Heart left ventricle (tissue), 16 donors: ENCODE data around the gene KRT5. TPM values are rescaled to one million over a fixed set of nuclear protein-coding genes. Genes with fewer than 3 reads are reported as not detected.

Source experiments
- ATAC-seq, 4 donors: fragments of 200-7000 bp; cut with Tn5 transposase; one replicate each; pipeline ENCODE4 v1.9.1; 2020 to 2022; ENCODE audit warnings: moderate library complexity in 4 of 4, mild to moderate bottlenecking in 3 of 4, moderate number of reproducible peaks in 1 of 4
- DNase-seq, 5 donors: peaks; one replicate each; pipeline ENCODE4 v3.0.0-alpha.2; 2020
- H3K27ac ChIP-seq, 12 donors: fragments of 200-600 bp; sonication (generic) in 4 of 12; one replicate each; pipeline versions ENCODE4 v1.5.0 to v1.8.0; 2016 to 2022; ENCODE audit warnings: mild to moderate bottlenecking in 2 of 12
- H3K27me3 ChIP-seq, 9 donors: fragments of 200-600 bp; sonication (generic) in 2 of 9; one replicate each; pipeline versions ENCODE4 v1.5.1 to v1.8.0; 2016 to 2022; ENCODE audit warnings: mild to moderate bottlenecking in 3 of 9
- H3K36me3 ChIP-seq, 9 donors: fragments of 200-600 bp; sonication (generic) in 2 of 9; one replicate each; pipeline versions ENCODE4 v1.5.0 to v1.8.0; 2018 to 2022; ENCODE audit warnings: mild to moderate bottlenecking in 2 of 9
- H3K4me1 ChIP-seq, 12 donors: fragments of 200-600 bp; sonication (generic) in 4 of 12; one replicate each; pipeline versions ENCODE4 v1.5.0 to v1.8.0; 2016 to 2022; ENCODE audit warnings: mild to moderate bottlenecking in 3 of 12
- H3K4me3 ChIP-seq, 12 donors: fragments of 200-600 bp; sonication (generic) in 4 of 12; one replicate each; pipeline versions ENCODE4 v1.5.0 to v1.8.0; 2017 to 2022; ENCODE audit warnings: mild to moderate bottlenecking in 9 of 12, moderate library complexity in 4 of 12
- H3K9me3 ChIP-seq, 12 donors: fragments of 200-600 bp; sonication (generic) in 4 of 12; one replicate each; pipeline versions ENCODE4 v1.5.0 to v1.8.0; 2016 to 2022; ENCODE audit warnings: mild to moderate bottlenecking in 1 of 12
- POLR2A ChIP-seq, 2 donors: fragments of 450-650 bp; IDR thresholded peaks; one replicate each; pipeline ENCODE4 v1.6.1; 2017; ENCODE audit warnings: antibody characterized with exemption in 2 of 2, mild to moderate bottlenecking in 2 of 2, moderate library complexity in 2 of 2
- WGBS, 4 donors: extraction: QIAGEN DNeasy Blood & Tissue Kit in 2 of 4; methylation state at CpG; one replicate each; pipeline versions ENCODE4 v1.1.5 to v1.1.7; 2013 to 2018; 5-methylcytosine and 5-hydroxymethylcytosine counted together
- intact Hi-C, 10 donors: fragments of 100-400 bp; cut with DNase I; formaldehyde crosslinking; loops; one replicate each; pipeline versions ENCODE4 v1.11.1 to v1.14.2; 2022
- polyA plus RNA-seq, 2 donors: library from polyadenylated mRNA; stranded (reverse); fragments of 200-250 nt; gene quantifications; one replicate each; pipeline ENCODE4 v1.2.3, GENCODE V29; 2013
- total RNA-seq, 9 donors: library from RNA; depleted of rRNA in 2 of 9; stranded (reverse); fragments of >200 nt in 2 of 9; fragmentation: NEBNext Ultra II Directional in 3 of 9; extraction: Animal tissue kit (Norgen Biotek cat#: 25700) in 3 of 9; gene quantifications; one replicate each; pipeline versions ENCODE4 v1.1.0 to v1.2.4, GENCODE V29; 2016 to 2023
- TF ChIP-seq, protein P1 (sequence below), 12 donors: fragments of 200-600 bp; sonication (generic) in 4 of 12; IDR thresholded peaks; one replicate each; pipeline versions ENCODE4 v1.5.0 to v1.8.0; 2018 to 2022; ENCODE audit warnings: antibody characterized with exemption in 12 of 12, mild to moderate bottlenecking in 5 of 12
- donor health status: ischemic (EF 13 %, LVEDD 7.1; RV severe dilation, severe dysfunction).
- donor health status: healthy with polysubstance abuse.
- donor health status: DM: no; HTN: yes; CAD: no.
- donor health status: DM: no; HTN: no; CAD: no.
- donor health status: ischemic (EF 25% LVEDD 6.9; RV normal size, moderate dysfunction).
- donor health status: ischemic (EF 25% LVEDD 5.7; RV mildly dilated, moderate dysfunction).
- donor health status: healthy.
- donor health status: DM: yes; HTN: yes; CAD: no.
- donor health status: ischemic (EF 35%, LVEDD 5.7; RV mildly dilated, moderate dysfunction).
- donor health status: nonischemic (EF 11% LVEDD 7.7; RV severe dilation, severe dysfunction).
- donor health status: DM: yes; HTN: yes; CAD: no.
- donor health status: PGD.
- donor health status: ischemic (EF 29% LVEDD 5.4; RV normal size, mild dysfunction).
- donor health status: nonischemic (EF 23%, LVEDD 6.1; RV moderate dilation, normal function).

Gene KRT5
- total and polyA plus RNA-seq, 11 donors = 0.40 to 3.4 TPM; not detected in 9

DNA sequence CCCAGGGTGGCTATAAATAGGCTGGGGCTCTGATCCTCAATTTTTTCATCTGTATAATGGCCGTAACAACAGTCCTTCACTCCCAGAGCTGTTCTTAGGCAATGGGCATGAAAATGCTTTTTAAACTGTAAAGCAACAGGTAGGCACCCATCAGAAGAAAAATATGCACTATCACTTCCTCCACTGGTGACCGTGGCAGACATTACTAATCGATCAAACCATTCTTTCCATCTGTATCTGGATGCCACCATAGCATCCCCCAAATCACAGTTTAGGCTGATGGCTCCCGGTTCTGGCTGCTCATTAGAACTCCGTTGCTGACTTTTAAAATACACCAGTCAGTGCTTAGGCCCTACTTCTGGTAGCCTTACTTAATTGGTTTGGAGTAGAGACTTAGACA, 21.5 kb upstream of the KRT5 start:
- WGBS, 4 donors = 88 to 95% (median 93%) methylated on average over 5 of the region's 5 CpGs
- intact Hi-C loops = no loop called here

DNA sequence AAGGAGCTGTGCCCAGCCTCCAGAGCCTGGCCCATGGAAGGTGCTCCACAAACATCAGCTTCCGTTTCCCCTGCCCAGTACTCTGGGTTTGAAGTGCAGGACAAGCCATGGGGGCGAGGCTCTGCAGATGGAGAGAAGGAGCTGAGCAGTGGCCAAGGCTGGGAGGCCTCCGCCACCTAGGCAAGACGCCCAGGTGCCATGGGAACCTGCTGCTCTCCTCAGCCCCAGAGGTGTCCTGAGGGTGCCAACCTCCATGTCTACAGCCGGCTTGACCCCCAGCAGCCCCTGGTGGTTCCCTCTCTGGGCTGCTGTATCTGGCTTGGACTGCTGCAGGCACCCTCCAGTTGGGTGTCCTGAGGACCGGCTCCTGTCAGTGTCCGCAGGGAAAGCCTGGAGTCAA, 20.3 kb upstream of the KRT5 start:
- TF ChIP-seq, protein P1, sequence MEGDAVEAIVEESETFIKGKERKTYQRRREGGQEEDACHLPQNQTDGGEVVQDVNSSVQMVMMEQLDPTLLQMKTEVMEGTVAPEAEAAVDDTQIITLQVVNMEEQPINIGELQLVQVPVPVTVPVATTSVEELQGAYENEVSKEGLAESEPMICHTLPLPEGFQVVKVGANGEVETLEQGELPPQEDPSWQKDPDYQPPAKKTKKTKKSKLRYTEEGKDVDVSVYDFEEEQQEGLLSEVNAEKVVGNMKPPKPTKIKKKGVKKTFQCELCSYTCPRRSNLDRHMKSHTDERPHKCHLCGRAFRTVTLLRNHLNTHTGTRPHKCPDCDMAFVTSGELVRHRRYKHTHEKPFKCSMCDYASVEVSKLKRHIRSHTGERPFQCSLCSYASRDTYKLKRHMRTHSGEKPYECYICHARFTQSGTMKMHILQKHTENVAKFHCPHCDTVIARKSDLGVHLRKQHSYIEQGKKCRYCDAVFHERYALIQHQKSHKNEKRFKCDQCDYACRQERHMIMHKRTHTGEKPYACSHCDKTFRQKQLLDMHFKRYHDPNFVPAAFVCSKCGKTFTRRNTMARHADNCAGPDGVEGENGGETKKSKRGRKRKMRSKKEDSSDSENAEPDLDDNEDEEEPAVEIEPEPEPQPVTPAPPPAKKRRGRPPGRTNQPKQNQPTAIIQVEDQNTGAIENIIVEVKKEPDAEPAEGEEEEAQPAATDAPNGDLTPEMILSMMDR (IDR thresholded peaks at IDR 0.05) = no peak
- TF ChIP-seq POLR2A (IDR thresholded peaks at IDR 0.05) = no peak
- WGBS, 4 donors = 87 to 94% (median 93%) methylated on average over 3 to 7 of the region's 7 CpGs

More for the DNA sequence above, 21.5 kb upstream of the KRT5 start:
- H3K4me3 ChIP-seq = no peak overlapping the region
- H3K27me3 ChIP-seq = peaks cover 0 to 7% (median 0%) of the 10 kb centered on the region in 9 donors
- H3K9me3 ChIP-seq = no peaks in the 10 kb centered on the region
- H3K4me1 ChIP-seq = peaks cover 0 to 7% (median 0%) of the 10 kb centered on the region in 12 donors
- ATAC-seq (no peak), DNase-seq (no peak)
- no peak overlapping the region for H3K27ac ChIP-seq
- TF ChIP-seq, protein P1 (IDR thresholded peaks at IDR 0.05) = no peak
- TF ChIP-seq POLR2A (IDR thresholded peaks at IDR 0.05) = no peak
- no peaks in the 10 kb centered on the region for H3K36me3 ChIP-seq

DNA sequence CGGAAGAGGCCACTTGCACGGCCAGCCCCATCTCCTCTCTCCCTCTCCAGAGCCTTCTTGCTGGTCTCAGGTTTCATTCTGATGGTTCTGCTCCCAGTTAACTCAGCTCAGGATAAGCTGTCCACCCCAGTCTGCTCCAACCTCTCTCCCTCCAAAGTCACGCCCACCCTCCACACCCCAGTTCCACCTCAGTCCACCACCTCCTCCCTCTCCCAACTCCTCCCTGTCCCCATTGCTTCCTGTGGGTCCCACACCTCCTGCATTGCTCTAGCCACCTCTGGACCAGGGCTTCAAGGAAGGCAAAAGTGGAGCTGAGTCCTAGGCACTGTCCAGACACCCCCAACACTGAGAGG, 19.6 kb upstream of the KRT5 start:
- H3K27me3 ChIP-seq = no peaks in the 10 kb centered on the region
- 89 to 98% (median 94%) methylated on average over 3 of the region's 3 CpGs for WGBS, 4 donors
- ATAC-seq (no peak), DNase-seq (no peak)
- peaks cover 0 to 7% (median 0%) of the 10 kb centered on the region in 12 donors for H3K4me1 ChIP-seq
- intact Hi-C loops = no loop called here
- no peak overlapping the region for H3K27ac ChIP-seq
- TF ChIP-seq POLR2A (IDR thresholded peaks at IDR 0.05) = no peak
- TF ChIP-seq, protein P1 (IDR thresholded peaks at IDR 0.05) = no peak
- no peaks in the 10 kb centered on the region for H3K9me3 ChIP-seq
- H3K4me3 ChIP-seq = no peak overlapping the region
- no peaks in the 10 kb centered on the region for H3K36me3 ChIP-seq

More for the DNA sequence above, 20.3 kb upstream of the KRT5 start:
- DNase-seq (no peak), ATAC-seq (no peak)
- intact Hi-C loops = no loop called here
- Histone ChIP-seq H3K4me3 (no peak overlapping the region), H3K36me3 (no peaks in the 10 kb centered on the region), H3K4me1 (peaks cover 0 to 7% (median 0%) of the 10 kb centered on the region in 12 donors), H3K27ac (no peak overlapping the region), H3K9me3 (no peaks in the 10 kb centered on the region), H3K27me3 (no peaks in the 10 kb centered on the region)

DNA sequence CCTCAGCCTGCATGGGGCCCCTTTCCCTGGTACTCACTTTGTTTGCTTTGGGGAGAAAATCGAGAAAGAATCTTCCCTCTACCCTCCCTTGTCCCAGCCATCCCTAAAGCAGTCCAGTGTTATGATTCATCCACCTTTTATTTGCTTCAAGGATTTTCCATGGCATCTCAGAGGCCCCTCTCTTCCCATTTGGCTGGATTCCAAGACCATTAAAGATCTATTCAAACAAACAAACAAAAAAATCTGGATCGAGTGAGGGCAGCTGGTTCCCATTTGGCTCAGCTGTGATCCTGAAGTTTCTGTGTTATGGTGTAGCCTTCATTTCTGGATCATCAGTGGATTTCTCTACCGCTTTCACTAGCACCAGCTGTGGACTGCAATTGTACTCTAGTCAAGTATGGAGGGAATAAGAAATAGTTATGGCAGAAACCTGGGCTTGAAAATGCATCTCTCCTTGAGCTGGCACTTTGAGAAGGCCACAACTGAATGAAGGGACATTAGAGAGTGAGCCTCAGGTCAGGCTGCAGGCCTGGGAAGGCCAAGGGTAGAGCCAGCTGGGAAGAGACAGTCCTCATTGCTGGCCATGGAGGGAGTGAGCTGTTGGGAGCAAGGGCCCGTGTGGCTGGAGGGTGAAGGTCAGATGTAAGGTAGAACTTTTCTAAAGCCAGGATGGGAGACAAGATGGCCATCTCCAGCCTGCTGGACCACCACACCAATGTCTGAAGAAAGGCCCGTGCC, 19.1 kb upstream of the KRT5 start:
- no peak for TF ChIP-seq POLR2A (IDR thresholded peaks at IDR 0.05)
- TF ChIP-seq, protein P1 (IDR thresholded peaks at IDR 0.05) = no peak
- Histone ChIP-seq H3K4me3 (no peak overlapping the region), H3K4me1 (peaks cover 0 to 5% (median 0%) of the 10 kb centered on the region in 12 donors), H3K36me3 (no peaks in the 10 kb centered on the region), H3K9me3 (no peaks in the 10 kb centered on the region), H3K27ac (no peak overlapping the region), H3K27me3 (no peaks in the 10 kb centered on the region)
- ATAC-seq (no peak), DNase-seq (no peak)
- 63 to 74% (median 67%) methylated on average over 5 of the region's 5 CpGs for WGBS, 4 donors
- intact Hi-C loops = no loop called here
